OCI-LY1 (cell line): ENCODE results near the gene CADM1.

Experiments used
- H2AFZ ChIP-seq: fragments of 200-600 bp; sonication (generic), shearing (Covaris generic); 2 replicates; pipeline ENCODE4 v1.6.0; 2014; ENCODE audit warnings: antibody characterized with exemption, mild to moderate bottlenecking, low read length
- H3F3A ChIP-seq: fragments of 200-600 bp; sonication (generic), shearing (Covaris generic); 2 replicates; pipeline ENCODE4 v1.6.0; 2014; ENCODE audit warnings: mild to moderate bottlenecking, antibody characterized with exemption, low read length, moderate library complexity; ENCODE audit not compliant: insufficient read depth
- H3K27ac ChIP-seq: fragments of 200-600 bp; sonication (generic); 2 replicates; pipeline ENCODE4 v1.5.1; 2014; ENCODE audit warnings: low read length, mixed run types, mild to moderate bottlenecking, low read depth; ENCODE audit not compliant: poor library complexity, severe bottlenecking
- H3K27me3 ChIP-seq: fragments of 200-600 bp; sonication (generic); 2 replicates; pipeline ENCODE4 v1.6.0; 2014; ENCODE audit warnings: antibody characterized with exemption, mild to moderate bottlenecking, low read length, moderate library complexity; ENCODE audit not compliant: insufficient read depth
- H3K36me3 ChIP-seq: fragments of 200-600 bp; sonication (generic); 2 replicates; pipeline ENCODE4 v1.6.1; 2014; ENCODE audit warnings: mild to moderate bottlenecking, antibody characterized with exemption, low read length, moderate library complexity, mixed read lengths; ENCODE audit not compliant: insufficient read depth
- H3K4me1 ChIP-seq: fragments of 200-600 bp; sonication (generic); 2 replicates; pipeline ENCODE4 v1.5.1; 2014; ENCODE audit warnings: mild to moderate bottlenecking, low read length, moderate library complexity; ENCODE audit not compliant: insufficient read depth, severe bottlenecking
- H3K4me2 ChIP-seq: fragments of 200-600 bp; sonication (generic), shearing (Covaris generic); 2 replicates; pipeline ENCODE4 v1.6.1; 2014; ENCODE audit warnings: low read length
- H3K4me3 ChIP-seq: fragments of 200-600 bp; sonication (generic); 2 replicates; pipeline ENCODE4 v1.5.1; 2014; ENCODE audit warnings: low read length, low read depth, mild to moderate bottlenecking, mixed read lengths; ENCODE audit not compliant: poor library complexity, severe bottlenecking
- H3K79me2 ChIP-seq: fragments of 200-600 bp; shearing (Covaris generic); 2 replicates; pipeline ENCODE4 v1.6.1; 2016; ENCODE audit warnings: mixed run types, low read length, mixed read lengths; ENCODE audit not compliant: insufficient read depth
- H3K9ac ChIP-seq: fragments of 200-600 bp; sonication (generic), shearing (Covaris generic); 2 replicates; pipeline ENCODE4 v1.6.1; 2014; ENCODE audit warnings: mild to moderate bottlenecking, low read length, mixed read lengths
- H3K9me2 ChIP-seq: fragments of 200-600 bp; sonication (generic), shearing (Covaris generic); 2 replicates; pipeline ENCODE4 v1.6.1; 2014; ENCODE audit warnings: low read depth, mild to moderate bottlenecking, low read length, mixed read lengths
- H3K9me3 ChIP-seq: fragments of 200-600 bp; shearing (Covaris generic); 2 replicates; pipeline ENCODE4 v1.6.1; 2014; ENCODE audit warnings: low read length, mixed read lengths
- H4K20me1 ChIP-seq: fragments of 200-600 bp; sonication (generic), shearing (Covaris generic); 2 replicates; pipeline ENCODE4 v1.6.0; 2016; ENCODE audit warnings: mild to moderate bottlenecking, low read length; ENCODE audit not compliant: insufficient read depth
- CTCF ChIP-seq: fragments of 200-600 bp; sonication (generic), shearing (Covaris generic); IDR thresholded peaks from 2 replicates; pipeline ENCODE4 v1.5.1; 2017; ENCODE audit warnings: mild to moderate bottlenecking, antibody characterized with exemption, low read length, moderate library complexity, mixed read lengths
- EZH2 ChIP-seq: fragments of 200-600 bp; sonication (generic), shearing (Covaris generic); IDR thresholded peaks from 2 replicates; pipeline ENCODE4 v1.8.0; 2017; ENCODE audit warnings: borderline replicate concordance, mixed run types, mild to moderate bottlenecking, antibody characterized with exemption, low read length, moderate library complexity, mixed read lengths

Gene CADM1

GRCh38 chr11:115523727-115524399, 19.6 kb upstream of the CADM1 start:
- Histone ChIP-seq H3K36me3 (no peaks in the 10 kb centered on the region), H3K79me2 (no peaks in the 10 kb centered on the region), H3K9me3 (no peaks in the 10 kb centered on the region), H3K9ac (no peak overlapping the region), H3K4me1 (no peaks in the 10 kb centered on the region), H3K9me2 (no peaks in the 10 kb centered on the region), H3K4me3 (no peak overlapping the region), H3K4me2 (no peak overlapping the region), H4K20me1 (no peaks in the 10 kb centered on the region), H3F3A (no peaks in the 10 kb centered on the region), H3K27me3 (no peaks in the 10 kb centered on the region), H3K27ac (no peak overlapping the region), H2AFZ (no peak overlapping the region)
- TF ChIP-seq CTCF (no peak), EZH2 (no peak)

- H3F3A ChIP-seq, result no peaks in the 10 kb centered on the region
- H4K20me1 ChIP-seq, result no peaks in the 10 kb centered on the region
- no peaks in the 10 kb centered on the region for H3K9me3 ChIP-seq
- H3K36me3 ChIP-seq, result no peaks in the 10 kb centered on the region
- no peaks in the 10 kb centered on the region for H3K4me1 ChIP-seq
- no peak overlapping the region for H3K4me3 ChIP-seq
- H3K27ac ChIP-seq, result no peak overlapping the region
- H3K4me2 ChIP-seq, result no peak overlapping the region
- no peak overlapping the region for H3K9ac ChIP-seq
- H3K79me2 ChIP-seq, result no peaks in the 10 kb centered on the region
- no peak for TF ChIP-seq CTCF
- no peaks in the 10 kb centered on the region for H3K27me3 ChIP-seq
- H2AFZ ChIP-seq, result no peak overlapping the region
- no peaks in the 10 kb centered on the region for H3K9me2 ChIP-seq
These were observed 18.1 kb upstream of the CADM1 start for GRCh38 chr11:115522302-115522701.

- Histone ChIP-seq H3K79me2 (no peaks in the 10 kb centered on the region), H3K27ac (no peak overlapping the region), H4K20me1 (no peaks in the 10 kb centered on the region), H3K4me1 (no peaks in the 10 kb centered on the region), H3K9me3 (no peaks in the 10 kb centered on the region), H3K27me3 (no peaks in the 10 kb centered on the region), H3K9me2 (no peaks in the 10 kb centered on the region), H3K4me2 (no peak overlapping the region), H3K9ac (no peak overlapping the region), H2AFZ (no peak overlapping the region), H3K4me3 (no peak overlapping the region), H3K36me3 (no peaks in the 10 kb centered on the region), H3F3A (no peaks in the 10 kb centered on the region)
- TF ChIP-seq EZH2 (no peak), CTCF (no peak)
These were observed 17.6 kb upstream of the CADM1 start for GRCh38 chr11:115521825-115522224.
